SK-N-SH treated with all-trans-retinoic acid at 6 μM for 48 hours (cell line): Measurements from ENCODE around the gene ULK4.

Experiments used
- BACH2 ChIP-seq: fragments of 250-450 bp; sonication (Bioruptor Pico); IDR thresholded peaks from 2 replicates; pipeline ENCODE4 v1.9.0; 2021; ENCODE audit warnings: mild to moderate bottlenecking, borderline replicate concordance
- CREB5 ChIP-seq: fragments of 250-450 bp; sonication (Bioruptor Pico); IDR thresholded peaks from 2 replicates; pipeline ENCODE4 v1.5.1; 2020; ENCODE audit warnings: low read depth, mild to moderate bottlenecking, moderate library complexity
- RARB ChIP-seq: fragments of 250-450 bp; sonication (Bioruptor Pico); IDR thresholded peaks from 2 replicates; pipeline ENCODE4 v1.8.0; 2021; ENCODE audit warnings: mild to moderate bottlenecking, moderate library complexity
- TSHZ2 ChIP-seq: fragments of 250-450 bp; sonication (Bioruptor Pico); IDR thresholded peaks from 2 replicates; pipeline ENCODE4 v1.5.0; 2020; ENCODE audit warnings: mild to moderate bottlenecking, moderate library complexity
- ZC3H10 ChIP-seq: fragments of 250-450 bp; sonication (Bioruptor Pico); IDR thresholded peaks from 2 replicates; pipeline ENCODE4 v1.5.1; 2021; ENCODE audit warnings: mild to moderate bottlenecking, moderate library complexity
- ZFP30 ChIP-seq: fragments of 450-650 bp; formaldehyde crosslinking; IDR thresholded peaks from 2 replicates; pipeline ENCODE4 v1.5.0; 2022; ENCODE audit warnings: mild to moderate bottlenecking, moderate library complexity
- ZNF565 ChIP-seq: fragments of 450-650 bp; formaldehyde crosslinking; conservative IDR thresholded peaks from 2 replicates; pipeline ENCODE4 v1.5.0; 2020; ENCODE audit warnings: low read depth, mild to moderate bottlenecking, moderate library complexity

- TF ChIP-seq RARB (CRISPR knock-in tag) (no peak), ZNF565 (CRISPR knock-in tag) (no peak), TSHZ2 (no peak), ZFP30 (CRISPR knock-in tag) (no peak), BACH2 (CRISPR knock-in tag) (no peak), ZC3H10 (no peak), CREB5 (CRISPR knock-in tag) (no peak)
These were observed 116.1 kb downstream of the ULK4 start for GRCh38 chr3:41845826-41846225.
